Measurements from ENCODE around the gene CACNA1I. TPM values are rescaled to one million over a fixed set of nuclear protein-coding genes. Genes with fewer than 3 reads are reported as not detected.

CACNA1I gene
- total RNA-seq, 2 experiments from 2014 or later: 8.4 to 9.3 TPM

DNA sequence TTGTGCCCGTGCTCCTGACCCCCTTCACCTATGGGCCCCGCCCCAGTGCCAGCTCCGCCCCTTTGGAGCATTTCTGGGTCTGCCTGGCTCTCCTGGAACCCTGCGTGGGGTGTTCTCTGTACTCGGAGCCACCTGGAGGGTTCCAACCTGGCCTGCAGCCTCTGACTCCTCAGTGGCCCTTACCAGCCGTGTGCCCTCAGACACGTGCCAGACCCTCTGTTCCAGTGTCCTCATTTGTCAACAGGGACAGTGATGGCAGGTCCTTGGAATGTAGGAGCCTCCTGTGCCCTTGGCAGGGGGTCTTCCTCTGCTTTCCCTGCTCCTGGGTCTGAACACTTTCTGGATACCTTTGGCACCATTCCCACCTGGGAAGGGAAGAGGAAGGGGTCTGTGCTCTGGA, 96.4 kb downstream of the CACNA1I start:
- Mint-ChIP-seq H3K9me3 (peaks cover 14% of the 10 kb centered on the region), H3K4me1 (peaks cover 15% of the 10 kb centered on the region), H3K36me3 (ENCODE audit: low read depth) (peaks cover 42% of the 10 kb centered on the region), H3K4me3 (no peak overlapping the region), H3K27ac (no peak overlapping the region), H3K27me3 (peaks cover 9% of the 10 kb centered on the region)
- ChIA-PET CTCF (no interaction called here), POLR2A (no interaction called here)
- DNase-seq: no peak

DNA sequence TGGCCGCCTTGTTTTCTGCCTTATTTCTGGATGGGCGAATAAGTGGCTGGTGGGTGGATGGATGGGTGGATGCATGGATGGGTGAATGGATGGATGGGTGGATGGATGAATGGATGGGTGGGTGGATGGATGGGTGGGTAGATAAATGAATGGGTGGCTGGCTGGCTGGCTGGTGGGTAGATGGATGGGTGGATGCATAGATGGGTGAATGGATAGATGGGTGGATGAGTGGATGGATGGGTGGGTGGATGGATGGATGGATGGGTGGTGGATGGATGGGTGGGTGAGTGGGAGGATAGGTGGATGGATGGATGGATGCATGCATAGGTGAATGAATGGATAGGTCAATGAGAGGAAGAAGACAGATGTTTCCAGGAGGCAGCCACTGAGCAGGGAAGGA, 98.9 kb downstream of the CACNA1I start:
- Mint-ChIP-seq H3K36me3 (ENCODE audit: low read depth) (peaks cover 54% of the 10 kb centered on the region), H3K27me3 (no peaks in the 10 kb centered on the region), H3K4me3 (no peak overlapping the region), H3K4me1 (peaks cover 1% of the 10 kb centered on the region), H3K27ac (no peak overlapping the region), H3K9me3 (peaks cover 23% of the 10 kb centered on the region)
- DNase-seq: no peak
- ChIA-PET CTCF (no interaction called here), POLR2A (no interaction called here)

DNA sequence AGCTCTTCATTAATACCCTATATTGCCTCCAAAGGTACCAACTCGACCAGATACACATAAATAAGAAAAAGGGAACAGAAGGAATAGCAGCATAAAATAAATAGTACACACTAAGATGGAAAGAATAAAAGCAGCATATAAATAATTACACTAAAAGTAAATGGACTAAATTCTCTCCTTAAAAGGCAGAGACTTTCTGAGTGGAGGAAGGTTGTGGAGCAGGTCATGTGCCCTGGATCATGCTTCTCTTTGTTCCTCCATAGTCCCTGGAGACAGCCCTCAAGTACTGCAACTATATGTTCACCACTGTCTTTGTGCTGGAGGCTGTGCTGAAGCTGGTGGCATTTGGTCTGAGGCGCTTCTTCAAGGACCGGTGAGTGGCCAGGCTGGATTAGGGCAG, 101.4 kb downstream of the CACNA1I start:
- Mint-ChIP-seq H3K4me3 (no peak overlapping the region), H3K27me3 (no peaks in the 10 kb centered on the region), H3K27ac (no peak overlapping the region), H3K4me1 (no peaks in the 10 kb centered on the region), H3K9me3 (peaks cover 23% of the 10 kb centered on the region), H3K36me3 (ENCODE audit: low read depth) (peaks cover 51% of the 10 kb centered on the region)
- ChIA-PET CTCF (interaction anchor here (0.6 to 0.9 kb wide), 2 partner anchors 14 to 1246 kb away, joined by 3 read pairs; no protein-coding TSS in a partner anchor), POLR2A (no interaction called here)
- DNase-seq: no peak

DNA sequence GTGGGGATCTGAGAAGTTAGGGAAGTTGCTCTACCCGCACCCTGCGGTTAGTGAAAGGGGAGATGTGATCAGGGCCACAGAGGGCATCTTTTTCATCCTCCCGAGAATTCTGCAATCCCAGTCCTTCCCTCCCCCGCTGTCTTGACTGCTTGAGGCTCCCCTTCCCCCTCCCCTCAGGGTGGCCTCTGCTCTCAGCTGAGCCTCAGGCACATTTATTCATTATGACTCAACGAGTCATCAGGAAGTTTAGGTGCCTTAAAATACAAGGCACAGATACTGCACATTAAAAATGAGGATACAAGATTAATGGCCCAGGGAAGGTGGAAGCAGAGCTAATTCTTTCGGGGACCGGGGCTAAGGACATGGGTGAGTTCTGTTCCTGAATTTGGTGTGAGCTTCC, 104.0 kb downstream of the CACNA1I start:
- peaks cover 37% of the 10 kb centered on the region for H3K36me3 Mint-ChIP-seq (ENCODE audit: low read depth)
- no peak overlapping the region for H3K4me3 Mint-ChIP-seq
- no peak for DNase-seq
- H3K27ac Mint-ChIP-seq: no peak overlapping the region
- H3K9me3 Mint-ChIP-seq: peaks cover 23% of the 10 kb centered on the region
- H3K27me3 Mint-ChIP-seq: no peaks in the 10 kb centered on the region
- CTCF ChIA-PET: no interaction called here
- H3K4me1 Mint-ChIP-seq: no peaks in the 10 kb centered on the region
- POLR2A ChIA-PET: no interaction called here

DNA sequence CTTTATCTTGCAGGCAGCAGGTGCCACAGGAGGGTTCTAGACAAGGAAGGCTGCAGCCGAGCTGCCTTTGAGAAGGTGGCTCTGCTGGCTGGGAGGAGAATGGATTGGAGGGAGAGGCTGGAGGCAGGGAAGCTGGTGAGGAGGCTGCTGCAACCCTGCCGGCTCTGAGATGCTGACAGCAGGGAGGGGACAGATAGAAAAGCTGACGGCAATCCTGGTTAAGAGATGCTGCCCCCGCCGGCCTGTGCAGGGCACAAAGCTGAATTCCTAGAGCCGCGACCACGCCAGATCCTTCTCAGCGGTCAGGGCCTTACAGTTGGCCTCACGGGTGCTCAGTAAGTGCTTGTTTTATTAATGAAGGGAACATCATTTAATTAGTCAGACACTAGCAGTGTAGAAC, 105.4 kb downstream of the CACNA1I start:
- Mint-ChIP-seq H3K9me3 (peaks cover 18% of the 10 kb centered on the region), H3K4me1 (no peaks in the 10 kb centered on the region), H3K36me3 (ENCODE audit: low read depth) (peaks cover 28% of the 10 kb centered on the region), H3K27ac (no peak overlapping the region), H3K4me3 (no peak overlapping the region), H3K27me3 (no peaks in the 10 kb centered on the region)
- ChIA-PET CTCF (no interaction called here), POLR2A (no interaction called here)
- no peak for DNase-seq

DNA sequence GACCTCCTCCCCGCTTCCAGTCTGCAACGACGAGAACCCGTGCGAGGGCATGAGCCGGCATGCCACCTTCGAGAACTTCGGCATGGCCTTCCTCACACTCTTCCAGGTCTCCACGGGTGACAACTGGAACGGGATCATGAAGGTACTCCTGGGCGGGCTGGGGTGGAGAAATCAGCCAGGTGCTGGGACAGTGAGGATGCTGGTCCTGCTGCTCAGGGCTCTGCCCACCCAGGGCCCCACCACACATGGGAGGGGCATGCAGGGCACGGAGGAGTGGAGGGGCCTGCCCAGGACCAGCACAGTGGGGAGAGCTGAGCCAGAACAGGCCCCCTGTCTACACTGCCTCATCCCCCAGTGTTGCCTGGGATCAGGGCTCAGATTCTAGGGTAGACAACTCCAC, 107.4 kb downstream of the CACNA1I start:
- Mint-ChIP-seq H3K27ac (no peak overlapping the region), H3K36me3 (ENCODE audit: low read depth) (peaks cover 18% of the 10 kb centered on the region), H3K27me3 (no peaks in the 10 kb centered on the region), H3K4me3 (no peak overlapping the region), H3K4me1 (no peaks in the 10 kb centered on the region), H3K9me3 (peaks cover 3% of the 10 kb centered on the region)
- POLR2A ChIA-PET: no interaction called here
- no peak for DNase-seq
- CTCF ChIA-PET: no interaction called here

DNA sequence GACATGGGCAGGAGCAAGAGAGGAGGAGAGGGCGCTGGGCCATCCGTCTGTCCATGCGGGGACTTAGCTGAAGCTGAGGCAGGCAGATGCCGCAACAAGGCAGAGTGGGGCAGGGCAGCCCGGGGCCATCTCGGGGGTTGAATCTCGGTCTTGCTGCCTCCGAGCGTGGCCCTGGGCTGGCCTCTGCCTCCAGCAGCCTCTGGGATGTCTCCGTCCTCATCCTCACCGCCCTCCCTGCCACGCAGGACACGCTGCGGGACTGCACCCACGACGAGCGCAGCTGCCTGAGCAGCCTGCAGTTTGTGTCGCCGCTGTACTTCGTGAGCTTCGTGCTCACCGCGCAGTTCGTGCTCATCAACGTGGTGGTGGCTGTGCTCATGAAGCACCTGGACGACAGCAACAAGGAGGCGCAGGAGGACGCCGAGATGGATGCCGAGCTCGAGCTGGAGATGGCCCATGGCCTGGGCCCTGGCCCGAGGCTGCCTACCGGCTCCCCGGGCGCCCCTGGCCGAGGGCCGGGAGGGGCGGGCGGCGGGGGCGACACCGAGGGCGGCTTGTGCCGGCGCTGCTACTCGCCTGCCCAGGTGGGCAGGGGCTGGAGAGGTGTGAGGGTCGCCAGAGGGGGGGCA, 108.4 kb downstream of the CACNA1I start:
- DNase-seq: no peak
- H3K36me3 Mint-ChIP-seq (ENCODE audit: low read depth): peaks cover 10% of the 10 kb centered on the region
- H3K27me3 Mint-ChIP-seq: peaks cover under 1% of the 10 kb centered on the region
- H3K4me1 Mint-ChIP-seq: no peaks in the 10 kb centered on the region
- CTCF ChIA-PET: interaction anchor here (1.0 kb wide), 1 partner anchor 120 kb away, joined by 3 read pairs; no protein-coding TSS in a partner anchor
- POLR2A ChIA-PET: no interaction called here
- no peak overlapping the region for H3K27ac Mint-ChIP-seq
- H3K4me3 Mint-ChIP-seq: no peak overlapping the region
- H3K9me3 Mint-ChIP-seq: no peaks in the 10 kb centered on the region

DNA sequence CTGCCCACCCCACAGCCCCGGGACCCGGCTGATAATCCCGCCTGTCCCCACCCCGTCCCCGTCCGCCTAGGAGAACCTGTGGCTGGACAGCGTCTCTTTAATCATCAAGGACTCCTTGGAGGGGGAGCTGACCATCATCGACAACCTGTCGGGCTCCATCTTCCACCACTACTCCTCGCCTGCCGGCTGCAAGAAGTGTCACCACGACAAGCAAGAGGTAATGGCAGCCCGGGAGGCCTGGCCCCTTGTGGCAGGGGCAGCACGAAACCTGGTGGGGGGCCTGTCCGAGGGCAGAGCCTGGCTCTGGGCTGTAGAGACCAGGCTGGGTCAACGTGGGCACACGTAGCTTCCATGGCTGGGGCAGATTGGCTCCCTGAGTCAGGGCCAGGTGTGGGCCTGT, 109.1 kb downstream of the CACNA1I start:
- H3K4me1 Mint-ChIP-seq: no peaks in the 10 kb centered on the region

DNA sequence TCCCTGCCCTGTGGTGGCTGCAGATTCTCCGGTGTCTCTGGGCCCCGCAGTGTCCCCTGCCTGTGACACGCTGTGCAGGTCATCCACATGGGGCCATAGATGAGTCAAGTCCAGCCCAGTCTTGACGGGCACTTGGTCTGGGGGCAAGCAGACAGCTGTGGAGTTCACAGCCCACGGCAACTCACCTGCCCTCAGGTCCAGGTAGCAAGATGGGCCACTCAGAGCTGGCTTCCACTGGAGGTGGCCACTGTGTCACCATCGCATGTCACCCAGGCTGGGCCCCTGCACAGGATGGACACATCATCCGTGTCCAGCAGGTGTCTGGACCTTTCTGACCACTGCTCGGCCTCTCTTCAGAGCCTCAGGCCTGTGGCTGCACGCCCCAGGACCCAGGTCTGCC, 109.9 kb downstream of the CACNA1I start:
- Mint-ChIP-seq H3K27me3 (peaks cover 10% of the 10 kb centered on the region), H3K9me3 (no peaks in the 10 kb centered on the region), H3K4me3 (no peak overlapping the region), H3K27ac (no peak overlapping the region), H3K36me3 (ENCODE audit: low read depth) (peaks cover 12% of the 10 kb centered on the region), H3K4me1 (no peaks in the 10 kb centered on the region)
- CTCF ChIA-PET: interaction anchor here (1.0 kb wide), 2 partner anchors 23 to 35 kb away, joined by 3 read pairs; no protein-coding TSS in a partner anchor
- DNase-seq: no peak
- POLR2A ChIA-PET: no interaction called here

More for the DNA sequence above, 109.1 kb downstream of the CACNA1I start:
- CTCF ChIA-PET: interaction anchor here (1.0 kb wide), 2 partner anchors 24 to 120 kb away, joined by 3 read pairs; no protein-coding TSS in a partner anchor
- Mint-ChIP-seq H3K36me3 (ENCODE audit: low read depth) (peaks cover 10% of the 10 kb centered on the region), H3K9me3 (no peaks in the 10 kb centered on the region), H3K27me3 (peaks cover 6% of the 10 kb centered on the region), H3K4me3 (no peak overlapping the region), H3K27ac (no peak overlapping the region)
- no peak for DNase-seq
- POLR2A ChIA-PET: interaction anchor here (0.6 kb wide), 1 partner anchor 332 kb away, joined by 4 read pairs; no protein-coding TSS in a partner anchor

DNA sequence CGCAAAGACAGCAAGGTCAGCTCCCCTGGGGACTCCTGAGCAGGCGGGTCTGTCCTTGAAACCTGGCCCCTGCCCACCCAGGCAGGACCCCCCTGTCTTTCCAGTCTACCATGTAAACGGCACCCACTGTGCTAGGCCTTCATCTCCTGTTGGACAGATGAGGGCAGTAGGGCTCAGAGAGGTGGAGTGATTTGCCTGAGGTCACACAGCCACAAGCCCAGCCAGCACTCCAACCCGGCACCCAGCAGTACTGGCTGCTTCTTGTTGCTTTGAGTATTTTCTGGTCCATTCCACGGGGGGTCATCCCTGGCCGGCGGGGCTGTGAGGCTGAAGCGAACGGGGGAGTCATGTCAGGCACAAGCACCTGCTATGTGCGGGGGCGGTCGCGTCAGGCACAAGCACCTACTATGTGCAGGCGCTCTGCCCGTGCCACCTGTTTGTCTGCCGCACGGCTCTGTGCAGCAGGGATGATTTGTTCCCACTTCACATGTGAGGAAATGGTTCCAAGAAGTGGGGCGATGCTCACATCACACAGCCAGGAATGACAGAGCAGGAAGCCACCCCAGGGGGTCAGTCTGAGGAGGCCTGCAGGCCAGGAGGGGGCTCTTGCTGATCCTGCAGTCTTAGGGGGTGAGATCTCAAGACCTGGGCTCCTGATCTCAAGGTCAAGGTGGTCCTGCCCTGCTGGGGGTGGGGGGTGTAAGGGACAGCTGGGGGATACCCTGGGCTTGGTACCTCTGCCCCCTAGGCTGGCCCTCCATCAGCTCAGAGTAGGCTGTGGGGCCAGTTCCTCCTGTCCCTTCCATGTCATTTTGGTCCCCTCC, 110.7 kb downstream of the CACNA1I start:
- no peaks in the 10 kb centered on the region for H3K9me3 Mint-ChIP-seq
- no peaks in the 10 kb centered on the region for H3K4me1 Mint-ChIP-seq
- H3K36me3 Mint-ChIP-seq (ENCODE audit: low read depth): peaks cover 12% of the 10 kb centered on the region
- CTCF ChIA-PET: interaction anchor here (1.0 kb wide), 1 partner anchor 34 kb away, joined by 3 read pairs; no protein-coding TSS in a partner anchor
- DNase-seq: no peak
- H3K27ac Mint-ChIP-seq: no peak overlapping the region
- POLR2A ChIA-PET: no interaction called here
- peaks cover 10% of the 10 kb centered on the region for H3K27me3 Mint-ChIP-seq
- no peak overlapping the region for H3K4me3 Mint-ChIP-seq

DNA sequence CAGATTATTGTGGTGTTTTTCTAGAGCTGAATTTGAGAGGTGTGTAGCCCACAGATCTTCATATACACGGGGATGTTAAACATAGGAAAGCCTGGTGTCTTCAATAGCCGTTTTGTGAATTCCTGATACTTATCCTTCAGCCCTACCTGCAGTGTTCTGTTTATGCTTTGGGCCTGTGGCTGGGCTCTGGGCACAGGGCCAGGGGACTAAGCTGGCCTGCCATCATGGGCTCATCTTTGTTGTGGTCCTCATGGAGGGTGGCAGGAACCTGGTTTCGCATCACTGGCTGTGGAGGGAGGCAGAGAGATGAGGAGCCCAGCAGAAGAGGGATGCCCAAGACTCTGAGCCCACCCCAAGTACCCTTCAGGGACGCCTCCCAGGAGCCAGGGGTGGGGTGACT, 112.4 kb downstream of the CACNA1I start:
- H3K27me3 Mint-ChIP-seq: peaks cover 18% of the 10 kb centered on the region
- ChIA-PET CTCF (no interaction called here), POLR2A (no interaction called here)
- H3K27ac Mint-ChIP-seq: no peak overlapping the region
- no peak for DNase-seq
- H3K9me3 Mint-ChIP-seq: no peaks in the 10 kb centered on the region
- H3K36me3 Mint-ChIP-seq (ENCODE audit: low read depth): peaks cover 12% of the 10 kb centered on the region
- no peaks in the 10 kb centered on the region for H3K4me1 Mint-ChIP-seq
- no peak overlapping the region for H3K4me3 Mint-ChIP-seq

DNA sequence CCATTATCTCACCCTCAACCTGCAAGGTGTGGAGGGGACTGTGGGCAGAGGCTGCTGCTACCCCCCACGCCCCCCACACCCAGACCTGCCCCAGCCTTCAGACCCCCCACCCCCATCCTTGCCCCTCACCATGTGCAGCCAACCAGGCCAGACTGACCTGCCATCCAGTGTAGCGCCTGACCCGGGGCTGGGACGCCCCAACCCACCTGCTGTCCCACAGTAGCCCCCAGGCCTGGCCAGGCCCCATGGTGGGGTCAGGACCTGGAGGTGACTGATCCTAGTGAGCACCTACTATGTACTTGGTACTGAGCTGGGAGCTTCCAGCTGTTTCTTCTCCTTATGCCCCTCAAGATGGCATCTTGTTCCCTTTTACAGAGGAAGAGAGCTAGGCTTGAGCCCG, 113.1 kb downstream of the CACNA1I start:
- no peak overlapping the region for H3K4me3 Mint-ChIP-seq

DNA sequence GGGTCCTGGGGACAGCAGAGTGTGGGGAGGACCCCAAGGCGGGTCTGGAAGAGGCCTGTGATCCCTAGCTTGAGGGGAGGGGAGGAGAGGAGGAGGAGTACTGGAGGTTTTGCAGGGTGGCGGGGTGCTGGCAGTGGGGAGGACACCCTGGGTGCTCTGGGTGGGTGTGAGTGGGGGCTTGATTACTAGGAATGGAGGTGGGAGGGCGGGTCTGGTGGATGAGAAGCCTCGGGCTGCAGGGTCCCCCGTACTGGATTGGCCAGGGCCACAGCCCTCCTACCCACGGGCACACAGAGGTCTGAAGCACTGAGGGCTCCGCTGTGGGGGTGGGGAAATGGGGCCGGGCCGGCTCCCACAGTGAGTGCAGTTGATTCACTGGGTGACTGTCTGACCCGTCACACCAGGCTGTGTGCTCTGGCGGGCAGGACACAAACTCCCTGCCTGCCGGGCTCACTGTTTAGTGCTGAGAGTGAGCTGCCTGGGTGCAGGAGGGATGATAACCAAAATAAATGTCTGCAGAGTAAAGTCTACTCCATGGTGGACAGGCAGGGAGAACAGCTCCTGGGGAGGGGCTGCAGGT, 114.2 kb downstream of the CACNA1I start:
- peaks cover 12% of the 10 kb centered on the region for H3K36me3 Mint-ChIP-seq (ENCODE audit: low read depth)
- no peak for DNase-seq
- no peaks in the 10 kb centered on the region for H3K4me1 Mint-ChIP-seq
- ChIA-PET POLR2A (no interaction called here), CTCF (no interaction called here)
- H3K9me3 Mint-ChIP-seq: no peaks in the 10 kb centered on the region
- peaks cover 19% of the 10 kb centered on the region for H3K27me3 Mint-ChIP-seq
- no peak overlapping the region for H3K27ac Mint-ChIP-seq
- H3K4me3 Mint-ChIP-seq: no peak overlapping the region

More for the DNA sequence above, 113.1 kb downstream of the CACNA1I start:
- no peaks in the 10 kb centered on the region for H3K4me1 Mint-ChIP-seq
- no peak for DNase-seq
- H3K27ac Mint-ChIP-seq: no peak overlapping the region
- ChIA-PET POLR2A (no interaction called here), CTCF (no interaction called here)
- H3K27me3 Mint-ChIP-seq: peaks cover 19% of the 10 kb centered on the region
- no peaks in the 10 kb centered on the region for H3K9me3 Mint-ChIP-seq
- H3K36me3 Mint-ChIP-seq (ENCODE audit: low read depth): peaks cover 12% of the 10 kb centered on the region
